ENCODE data around the gene VSIG10.

The VSIG10 gene

GRCh38 chr12:118148287-118148686 lies 44.5 kb upstream of the VSIG10 start:
- no peaks in the 10 kb centered on the region for H3K27me3 ChIP-seq (ENCODE audit: control insufficient read depth, low read length)
- H3K36me3 ChIP-seq (ENCODE audit: control insufficient read depth, low read length) = peaks cover 51% of the 10 kb centered on the region
- H4K20me1 ChIP-seq (ENCODE audit: control insufficient read depth, insufficient read depth, low read depth, low read length) = no peaks in the 10 kb centered on the region
- TF ChIP-seq EZH2phosphoT487 (IDR thresholded peaks at IDR 0.05; ENCODE audit: borderline replicate concordance, low read length) (no peak), CTCF (IDR thresholded peaks at IDR 0.05; ENCODE audit: low read depth, low read length, poor library complexity, severe bottlenecking) (no peak)
- no peak overlapping the region for H3K4me3 ChIP-seq (ENCODE audit: low read length)
- H3K9me3 ChIP-seq (ENCODE audit: control insufficient read depth, insufficient read depth, low read length) = no peaks in the 10 kb centered on the region
- H3K4me2 ChIP-seq (ENCODE audit: low read length) = no peak overlapping the region
- H3K79me2 ChIP-seq (ENCODE audit: control insufficient read depth, low read length) = no peaks in the 10 kb centered on the region
- H3F3A ChIP-seq (ENCODE audit: control insufficient read depth, insufficient read depth) = peaks cover 15% of the 10 kb centered on the region; the same call in 1 of the 2 replicates
- no peaks in the 10 kb centered on the region for H3K9me2 ChIP-seq (replicated peaks; ENCODE audit: control insufficient read depth, low read length)
- H3K27ac ChIP-seq (ENCODE audit: low read depth, low read length) = no peak overlapping the region
- H3K4me1 ChIP-seq (ENCODE audit: control insufficient read depth, low read length) = no peaks in the 10 kb centered on the region

GRCh38 chr12:118145798-118146156 lies 42.0 kb upstream of the VSIG10 start:
- H3K4me1 ChIP-seq (ENCODE audit: control insufficient read depth, low read length) = no peaks in the 10 kb centered on the region
- no peaks in the 10 kb centered on the region for H3K9me3 ChIP-seq (ENCODE audit: control insufficient read depth, insufficient read depth, low read length)
- no peaks in the 10 kb centered on the region for H3K27me3 ChIP-seq (ENCODE audit: control insufficient read depth, low read length)
- H3K79me2 ChIP-seq (ENCODE audit: control insufficient read depth, low read length) = no peaks in the 10 kb centered on the region; the same call in 1 of the 2 replicates
- H3K27ac ChIP-seq (ENCODE audit: low read depth, low read length) = no peak overlapping the region
- no peaks in the 10 kb centered on the region for H4K20me1 ChIP-seq (ENCODE audit: control insufficient read depth, insufficient read depth, low read depth, low read length)
- no peaks in the 10 kb centered on the region for H3K9me2 ChIP-seq (replicated peaks; ENCODE audit: control insufficient read depth, low read length)
- TF ChIP-seq EZH2phosphoT487 (IDR thresholded peaks at IDR 0.05; ENCODE audit: borderline replicate concordance, low read length) (no peak), CTCF (IDR thresholded peaks at IDR 0.05; ENCODE audit: low read depth, low read length, poor library complexity, severe bottlenecking) (no peak)
- H3K4me3 ChIP-seq (ENCODE audit: low read length) = no peak overlapping the region
- peaks cover 15% of the 10 kb centered on the region; the same call in 1 of the 2 replicates for H3F3A ChIP-seq (ENCODE audit: control insufficient read depth, insufficient read depth)
- H3K4me2 ChIP-seq (ENCODE audit: low read length) = no peak overlapping the region
- H3K36me3 ChIP-seq (ENCODE audit: control insufficient read depth, low read length) = peaks cover 61% of the 10 kb centered on the region

- Histone ChIP-seq H3K27ac (ENCODE audit: low read depth, low read length) (no peak overlapping the region), H3K36me3 (ENCODE audit: control insufficient read depth, low read length) (peaks cover 67% of the 10 kb centered on the region), H3K4me1 (ENCODE audit: control insufficient read depth, low read length) (no peaks in the 10 kb centered on the region), H3K79me2 (ENCODE audit: control insufficient read depth, low read length) (no peaks in the 10 kb centered on the region; the same call in 1 of the 2 replicates), H4K20me1 (ENCODE audit: control insufficient read depth, insufficient read depth, low read depth, low read length) (no peaks in the 10 kb centered on the region), H3K27me3 (ENCODE audit: control insufficient read depth, low read length) (no peaks in the 10 kb centered on the region), H3F3A (ENCODE audit: control insufficient read depth, insufficient read depth) (peaks cover 12% of the 10 kb centered on the region; the same call in 1 of the 2 replicates), H3K9me3 (ENCODE audit: control insufficient read depth, insufficient read depth, low read length) (no peaks in the 10 kb centered on the region), H3K4me3 (ENCODE audit: low read length) (no peak overlapping the region), H3K9me2 (replicated peaks; ENCODE audit: control insufficient read depth, low read length) (no peaks in the 10 kb centered on the region), H3K4me2 (ENCODE audit: low read length) (no peak overlapping the region)
- no peak for TF ChIP-seq EZH2phosphoT487 (IDR thresholded peaks at IDR 0.05; ENCODE audit: borderline replicate concordance, low read length)
- TF ChIP-seq CTCF (IDR thresholded peaks at IDR 0.05; ENCODE audit: low read depth, low read length, poor library complexity, severe bottlenecking) = no peak
These were observed 41.4 kb upstream of the VSIG10 start for GRCh38 chr12:118145113-118145797.

Data from DOHH2 (cell line).